Lung (tissue), 12 donors: ENCODE data around the gene ZBTB8A. TPM values are rescaled to one million over a fixed set of nuclear protein-coding genes. Genes with fewer than 3 reads are reported as not detected.
"Not testable (repeated sequence)": the region's sequence is repeated elsewhere in the genome, so short reads cannot be mapped to it uniquely, and the experiment has no call there.

Experiments used
- ATAC-seq: fragments of 200-7000 bp; cut with Tn5 transposase; one replicate; pipeline ENCODE4 v1.9.1; 2020; ENCODE audit warnings: moderate number of reproducible peaks; ENCODE audit not compliant: insufficient read depth, low FRiP score
- DNase-seq, 3 donors: peaks; one replicate each; pipeline ENCODE4 v3.0.0-alpha.2; 2013 to 2017
- H3K27ac ChIP-seq, 2 donors: one replicate each; pipeline ENCODE4 v1.5.1; 2013; ENCODE audit warnings: mild to moderate bottlenecking in 2 of 2, moderate library complexity in 2 of 2, control low read depth in 1 of 2, inconsistent platforms in 1 of 2, low read depth in 1 of 2, low read length in 1 of 2
- H3K27me3 ChIP-seq, 3 donors: one replicate each; pipeline ENCODE4 v1.5.1; 2013; ENCODE audit warnings: low read length in 2 of 3; ENCODE audit not compliant: control insufficient read depth in 3 of 3, insufficient read depth in 3 of 3
- H3K36me3 ChIP-seq, 4 donors: one replicate each; pipeline ENCODE4 v1.5.1; 2013; ENCODE audit warnings: low read length in 4 of 4, mild to moderate bottlenecking in 1 of 4, moderate library complexity in 1 of 4; ENCODE audit not compliant: control insufficient read depth in 4 of 4, insufficient read depth in 4 of 4
- H3K4me1 ChIP-seq, 5 donors: one replicate each; pipeline ENCODE4 v1.5.1; 2013; ENCODE audit warnings: low read length in 5 of 5, mild to moderate bottlenecking in 2 of 5, moderate library complexity in 1 of 5; ENCODE audit not compliant: control insufficient read depth in 5 of 5, insufficient read depth in 5 of 5
- H3K4me3 ChIP-seq: one replicate; pipeline ENCODE4 v1.5.1; 2013; ENCODE audit warnings: mild to moderate bottlenecking, control low read depth, moderate library complexity
- H3K9ac ChIP-seq, 2 donors: one replicate each; pipeline ENCODE4 v1.5.1; 2013; ENCODE audit warnings: low read length in 2 of 2, control low read depth in 1 of 2; ENCODE audit not compliant: insufficient read depth in 1 of 2
- H3K9me3 ChIP-seq, 4 donors: one replicate each; pipeline ENCODE4 v1.5.1; 2013; ENCODE audit warnings: low read length in 3 of 4, mild to moderate bottlenecking in 1 of 4, moderate library complexity in 1 of 4; ENCODE audit not compliant: control insufficient read depth in 4 of 4, insufficient read depth in 3 of 4
- CTCF ChIP-seq: IDR thresholded peaks from 2 replicates; pipeline ENCODE4 v1.5.1; 2012; ENCODE audit warnings: mild to moderate bottlenecking; ENCODE audit errors: control extremely low read depth, extremely low read depth
- WGBS, 2 donors: extraction: QIAGEN DNeasy Blood & Tissue Kit; methylation state at CpG; one replicate each; pipeline ENCODE4 v1.1.7; 2013; 5-methylcytosine and 5-hydroxymethylcytosine counted together
- polyA plus RNA-seq, 2 donors: library from polyadenylated mRNA; stranded (reverse); fragments of 200-250 nt; gene quantifications; one replicate each; pipeline ENCODE4 v1.2.1, GENCODE V29; 2013
- total RNA-seq, 2 donors: library from RNA; depleted of rRNA in 1 of 2; stranded (reverse); fragments of >200 nt in 1 of 2; gene quantifications; one replicate each; pipeline ENCODE4 v1.2.1, GENCODE V29; 2014 to 2021
- donor health status: control.
- donor health status: control.
- donor health status: Bipolar disorder and iron deficiency.
- donor health status: healthy.
- donor health status: DM: yes; HTN: yes; CAD: no.

The ZBTB8A gene
- total and polyA plus RNA-seq, 4 donors = 2.7 to 13.9 (median 5.6) TPM

- no peak for TF ChIP-seq CTCF
- H3K4me3 ChIP-seq = no peak overlapping the region
- 91 to 95% methylated on average over 9 of the region's 9 CpGs for WGBS, 2 donors
- H3K9me3 ChIP-seq = no peaks in the 10 kb centered on the region
- ATAC-seq (no peak), DNase-seq (no peak)
- no peaks in the 10 kb centered on the region for H3K4me1 ChIP-seq
- H3K36me3 ChIP-seq = no peaks in the 10 kb centered on the region
- no peak overlapping the region for H3K27ac ChIP-seq
- H3K27me3 ChIP-seq = no peaks in the 10 kb centered on the region
- no peak overlapping the region for H3K9ac ChIP-seq
These were observed 13.4 kb upstream of the ZBTB8A start for GRCh38 chr1:32525661-32526444.

DNA sequence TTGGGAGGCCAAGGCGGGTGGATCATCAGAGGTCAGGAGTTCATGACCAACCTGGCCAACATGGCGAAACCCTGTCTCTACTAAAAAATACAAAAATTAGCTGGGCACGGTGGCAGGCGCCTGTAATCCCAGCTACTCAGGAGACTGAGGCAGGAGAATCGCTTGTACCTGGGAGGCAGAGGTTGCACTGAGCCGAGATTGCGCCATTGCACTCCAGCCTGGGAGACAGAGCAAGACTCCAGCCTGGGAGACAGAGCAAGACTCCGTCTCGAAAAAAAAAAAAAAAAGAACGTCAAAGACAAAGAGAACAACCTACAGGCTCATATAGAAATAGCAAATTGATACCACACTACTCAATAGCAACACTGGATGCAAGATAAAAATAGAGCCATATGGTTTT lies 10.7 kb upstream of the ZBTB8A start:
- H3K4me1 ChIP-seq, H3K9me3 ChIP-seq, DNase-seq, H3K27me3 ChIP-seq, ATAC-seq, H3K27ac ChIP-seq, H3K4me3 ChIP-seq, H3K9ac ChIP-seq, H3K36me3 ChIP-seq: not testable (repeated sequence)
- 84 to 89% methylated on average over 10 of the region's 10 CpGs for WGBS, 2 donors

- no peak for ATAC-seq
- no peaks in the 10 kb centered on the region for H3K36me3 ChIP-seq
- DNase-seq = peak in 1 of 3 donors; percentile 20
- no peak overlapping the region for H3K27ac ChIP-seq
- TF ChIP-seq CTCF = no peak
- no peak overlapping the region for H3K9ac ChIP-seq
- no peak overlapping the region for H3K4me3 ChIP-seq
- 26 to 58% methylated on average over 4 of the region's 4 CpGs for WGBS, 2 donors
- H3K9me3 ChIP-seq = no peaks in the 10 kb centered on the region
- no peaks in the 10 kb centered on the region for H3K27me3 ChIP-seq
- H3K4me1 ChIP-seq = peaks cover 0 to 5% (median 0%) of the 10 kb centered on the region in 5 donors
These were observed 5.4 kb upstream of the ZBTB8A start for GRCh38 chr1:32533792-32534327.

DNA sequence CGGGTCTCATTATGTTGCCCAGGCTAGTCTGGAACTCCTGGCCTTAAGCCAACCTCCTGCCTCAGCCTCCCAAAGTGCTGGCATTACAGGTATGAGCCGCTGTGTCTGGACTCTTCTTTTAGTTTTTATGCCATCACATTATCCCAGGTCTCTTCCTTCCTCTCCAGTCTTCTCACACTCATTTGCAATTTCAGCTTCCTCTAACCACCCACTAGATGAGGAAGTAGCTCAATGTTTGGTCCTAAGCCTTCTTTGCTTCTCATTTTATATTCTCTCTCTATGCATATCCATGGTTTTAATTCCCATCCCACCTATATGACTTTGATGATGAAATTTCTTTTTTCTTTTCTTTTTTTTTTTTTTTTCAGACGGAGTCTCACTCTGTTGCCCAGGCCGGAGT lies 3.1 kb upstream of the ZBTB8A start:
- Histone ChIP-seq H3K27me3 (no peaks in the 10 kb centered on the region), H3K36me3 (no peaks in the 10 kb centered on the region), H3K9me3 (no peaks in the 10 kb centered on the region), H3K27ac (no peak overlapping the region), H3K4me3 (no peak overlapping the region), H3K9ac (no peak overlapping the region), H3K4me1 (peaks cover 0 to 11% (median 9%) of the 10 kb centered on the region in 5 donors)
- 35 to 73% methylated on average over 4 of the region's 4 CpGs for WGBS, 2 donors
- no peak for ATAC-seq
- DNase-seq = no peak
- TF ChIP-seq CTCF = no peak
